Breast epithelium (tissue), 3 donors: ENCODE measurements around the gene TMEM43.

ENCODE experiments used
- CTCF ChIP-seq, 3 donors: fragments of 450-650 bp; IDR thresholded peaks; one replicate each; pipeline ENCODE4 v1.5.1; 2016 to 2017; ENCODE audit warnings: antibody characterized with exemption in 3 of 3, mild to moderate bottlenecking in 3 of 3, moderate library complexity in 3 of 3
- POLR2A ChIP-seq: fragments of 450-650 bp; IDR thresholded peaks from one replicate; pipeline ENCODE4 v1.6.1; 2016; ENCODE audit warnings: antibody characterized with exemption, mild to moderate bottlenecking, moderate library complexity
- POLR2AphosphoS5 ChIP-seq, 3 donors: sonication (generic); formaldehyde crosslinking; IDR thresholded peaks; one replicate each; pipeline ENCODE4 v1.6.1; 2017; ENCODE audit warnings: antibody characterized with exemption in 3 of 3

GRCh38 chr3:14134291-14134690 lies 9.4 kb downstream of the TMEM43 start:
- TF ChIP-seq CTCF (IDR thresholded peaks at IDR 0.05) (no peak), POLR2A (no peak), POLR2AphosphoS5 (IDR thresholded peaks at IDR 0.05) (no peak)
